DOHH2 (cell line): ENCODE measurements around the gene ABCF1.

Experiments
- CTCF ChIP-seq: fragments of 200-600 bp; sonication (generic); IDR thresholded peaks from one replicate; pipeline ENCODE4 v1.5.1; 2014; ENCODE audit warnings: antibody characterized with exemption, mild to moderate bottlenecking, low read depth, low read length; ENCODE audit not compliant: poor library complexity, severe bottlenecking
- EZH2phosphoT487 ChIP-seq: fragments of 200-600 bp; sonication (generic); IDR thresholded peaks from 2 replicates; pipeline ENCODE4 v1.6.1; 2017; ENCODE audit warnings: borderline replicate concordance, mild to moderate bottlenecking, antibody characterized with exemption, low read length, moderate library complexity, mixed read lengths

- TF ChIP-seq EZH2phosphoT487 (no peak), CTCF (no peak)
These were observed 480 bp downstream of the ABCF1 start for GRCh38 chr6:30571762-30572082.
